Esophagus squamous epithelium (tissue), 5 donors: ENCODE data around the gene TMEM255B. TPM values are rescaled to one million over a fixed set of nuclear protein-coding genes. Genes with fewer than 3 reads are reported as not detected.
"Not testable (repeated sequence)": the region's sequence is repeated elsewhere in the genome, so short reads cannot be mapped to it uniquely, and the experiment has no call there.

Experiments used
- DNase-seq: peaks from one replicate; lab custom pipeline; 2025; lab: John Stamatoyannopoulos, UW
- H3K27ac ChIP-seq, 4 donors: fragments of 200-600 bp; sonication (generic); one replicate each; pipeline ENCODE4 v1.5.1; 2016 to 2019; ENCODE audit warnings: mild to moderate bottlenecking in 1 of 4
- H3K27me3 ChIP-seq, 4 donors: fragments of 200-600 bp; sonication (generic); 1 replicate in 3 of 4; 2 replicates in 1 of 4; pipeline versions ENCODE4 v1.5.1 to v1.6.0; 2017 to 2021; ENCODE audit warnings: antibody characterized with exemption in 1 of 4
- H3K36me3 ChIP-seq, 3 donors: fragments of 200-600 bp; sonication (generic); one replicate each; pipeline ENCODE4 v1.5.1; 2016 to 2019
- H3K4me1 ChIP-seq, 3 donors: fragments of 200-600 bp; sonication (generic); one replicate each; pipeline ENCODE4 v1.5.1; 2017 to 2019
- H3K4me3 ChIP-seq, 4 donors: fragments of 200-600 bp; sonication (generic); 1 replicate in 3 of 4; 2 replicates in 1 of 4; pipeline ENCODE4 v1.5.1; 2016 to 2019; ENCODE audit warnings: mild to moderate bottlenecking in 2 of 4, moderate library complexity in 1 of 4
- H3K9me3 ChIP-seq, 3 donors: fragments of 200-600 bp; sonication (generic); one replicate each; pipeline ENCODE4 v1.5.1; 2016 to 2019
- CTCF ChIP-seq, 6 experiments: fragments of 450-650 bp in 4 of 6; fragments of 200-600 bp in 2 of 6; sonication (generic) in 2 of 6; IDR thresholded peaks; one replicate each; pipeline ENCODE4 v1.5.1; 2016 to 2019; ENCODE audit warnings: antibody characterized with exemption in 6 of 6, mild to moderate bottlenecking in 4 of 6, moderate library complexity in 4 of 6
- POLR2A ChIP-seq, 4 donors: fragments of 450-650 bp; IDR thresholded peaks; one replicate each; pipeline ENCODE4 v1.6.1; 2017; ENCODE audit warnings: antibody characterized with exemption in 4 of 4, mild to moderate bottlenecking in 4 of 4, moderate library complexity in 3 of 4
- WGBS, 2 donors: methylation state at CpG; one replicate each; pipeline ENCODE4 v1.1.5; 2018; 5-methylcytosine and 5-hydroxymethylcytosine counted together
- intact Hi-C: fragments of 100-400 bp; cut with DNase I; formaldehyde crosslinking; loops from one replicate; pipeline ENCODE4 v1.15.0; 2022
- total RNA-seq, 4 donors: library from RNA; depleted of rRNA; stranded (reverse); fragments of >200 nt; gene quantifications; one replicate each; pipeline ENCODE4 v1.1.0, GENCODE V29; 2016
- donor health status: DM: yes; HTN: yes; CAD: no.

The TMEM255B gene
- total RNA-seq, 4 donors from 2014 or later: 0.30 to 9.2 (median 3.2) TPM; not detected in 1

- no peak overlapping the region for H3K27ac ChIP-seq
- no peaks in the 10 kb centered on the region for H3K36me3 ChIP-seq
- no peak overlapping the region for H3K4me3 ChIP-seq
- DNase-seq: no peak
- no peaks in the 10 kb centered on the region for H3K9me3 ChIP-seq
- no peak for TF ChIP-seq POLR2A (IDR thresholded peaks at IDR 0.05)
- no peak for TF ChIP-seq CTCF (IDR thresholded peaks at IDR 0.05)
- WGBS, 2 donors: 85 to 95% methylated on average over 4 to 7 of the region's 11 CpGs
- peaks cover 0 to 10% (median 0%) of the 10 kb centered on the region in 4 donors for H3K27me3 ChIP-seq
- intact Hi-C loops: no loop called here
- H3K4me1 ChIP-seq: no peaks in the 10 kb centered on the region
Observed at GRCh38 chr13:113749967-113750366, 9.1 kb upstream of the TMEM255B start.

- Histone ChIP-seq H3K4me1 (no peaks in the 10 kb centered on the region), H3K36me3 (no peaks in the 10 kb centered on the region), H3K27ac (no peak overlapping the region), H3K9me3 (no peaks in the 10 kb centered on the region), H3K27me3 (peaks cover 0 to 15% (median 0%) of the 10 kb centered on the region in 4 donors), H3K4me3 (no peak overlapping the region)
- no peak for DNase-seq
- WGBS, 2 donors: 89 to 90% methylated on average over 20 to 23 of the region's 23 CpGs
- intact Hi-C loops: no loop called here
- TF ChIP-seq POLR2A (IDR thresholded peaks at IDR 0.05) (no peak), CTCF (IDR thresholded peaks at IDR 0.05) (no peak)
Observed at GRCh38 chr13:113750554-113751399, 8.2 kb upstream of the TMEM255B start.

GRCh38 chr13:113751491-113751890 is 7.5 kb upstream of the TMEM255B start:
- 92 to 94% methylated on average over 5 to 15 of the region's 19 CpGs for WGBS, 2 donors
- intact Hi-C loops: no loop called here
- Histone ChIP-seq H3K36me3 (no peaks in the 10 kb centered on the region), H3K4me3 (no peak overlapping the region), H3K27me3 (peaks cover 0 to 15% (median 0%) of the 10 kb centered on the region in 4 donors), H3K4me1 (no peaks in the 10 kb centered on the region), H3K9me3 (no peaks in the 10 kb centered on the region), H3K27ac (no peak overlapping the region)
- TF ChIP-seq CTCF (IDR thresholded peaks at IDR 0.05): no peak
- TF ChIP-seq POLR2A (IDR thresholded peaks at IDR 0.05): no peak
- no peak for DNase-seq

DNA sequence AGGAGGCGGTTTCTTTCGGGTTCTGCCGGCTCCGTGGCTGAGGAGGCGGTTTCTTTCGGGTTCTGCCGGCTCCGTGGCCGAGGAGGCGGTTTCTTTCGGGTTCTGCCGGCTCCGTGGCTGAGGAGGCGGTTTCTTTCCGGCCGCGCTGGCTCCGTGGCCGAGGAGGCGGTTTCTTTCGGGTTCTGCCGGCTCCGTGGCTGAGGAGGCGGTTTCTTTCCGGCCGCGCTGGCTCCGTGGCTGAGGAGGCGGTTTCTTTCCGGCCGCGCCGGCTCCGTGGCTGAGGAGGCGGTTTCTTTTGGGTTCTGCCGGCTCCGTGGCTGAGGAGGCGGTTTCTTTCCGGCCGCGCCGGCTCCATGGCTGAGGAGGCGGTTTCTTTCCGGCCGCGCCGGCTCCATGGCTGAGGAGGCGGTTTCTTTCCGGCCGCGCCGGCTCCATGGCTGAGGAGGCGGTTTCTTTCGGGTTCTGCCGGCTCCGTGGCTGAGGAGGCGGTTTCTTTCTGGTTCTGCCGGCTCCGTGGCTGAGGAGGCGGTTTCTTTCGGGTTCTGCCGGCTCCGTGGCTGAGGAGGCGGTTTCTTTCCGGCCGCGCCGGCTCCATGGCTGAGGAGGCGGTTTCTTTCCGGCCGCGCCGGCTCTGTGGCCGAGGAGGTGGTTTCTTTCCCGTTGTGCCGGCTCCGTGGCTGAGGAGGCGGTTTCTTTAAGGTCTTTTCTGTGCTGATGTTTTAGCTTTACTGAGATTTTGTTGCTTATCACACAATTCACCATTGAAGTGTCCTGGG is 6.6 kb upstream of the TMEM255B start:
- intact Hi-C loops, DNase-seq, H3K9me3 ChIP-seq, H3K36me3 ChIP-seq, H3K27ac ChIP-seq, H3K4me1 ChIP-seq, H3K4me3 ChIP-seq: not testable (repeated sequence)
- WGBS, 2 donors: 95 to 99% methylated on average over 20 to 28 of the region's 78 CpGs
- peaks cover 0 to 15% (median 0%) of the 10 kb centered on the region in 4 donors for H3K27me3 ChIP-seq

DNA sequence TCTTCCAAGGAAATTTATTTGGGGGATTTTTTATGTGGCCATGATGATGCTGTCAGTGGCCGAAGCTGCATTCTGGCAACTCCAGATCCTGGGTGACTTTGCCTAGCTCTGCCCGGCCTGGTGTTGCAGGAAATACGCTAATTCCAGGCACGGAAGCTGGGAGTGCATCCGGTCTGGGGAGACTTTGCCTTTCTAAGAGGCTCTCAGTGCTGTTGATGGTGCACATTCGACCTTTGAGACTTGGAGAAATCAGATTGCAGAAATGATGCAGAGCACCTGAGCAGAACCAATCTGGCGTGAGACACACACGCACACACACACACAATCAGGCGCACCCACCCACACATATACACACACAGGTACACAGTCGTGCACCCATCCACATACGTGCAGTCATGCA is 5.9 kb upstream of the TMEM255B start:
- 77 to 83% methylated on average over 2 to 11 of the region's 11 CpGs for WGBS, 2 donors
- TF ChIP-seq POLR2A (IDR thresholded peaks at IDR 0.05) (no peak), CTCF (IDR thresholded peaks at IDR 0.05) (no peak)
- H3K9me3 ChIP-seq: no peaks in the 10 kb centered on the region
- H3K4me1 ChIP-seq: peaks cover 0 to 2% (median under 1%) of the 10 kb centered on the region in 3 donors
- no peak for DNase-seq
- no peak overlapping the region for H3K27ac ChIP-seq
- H3K27me3 ChIP-seq: peaks cover 0 to 15% (median 0%) of the 10 kb centered on the region in 4 donors
- H3K4me3 ChIP-seq: no peak overlapping the region
- intact Hi-C loops: no loop called here
- no peaks in the 10 kb centered on the region for H3K36me3 ChIP-seq
